Prostate gland (tissue), 2 donors: Measurements from ENCODE around the gene LYRM2. TPM values are rescaled to one million over a fixed set of nuclear protein-coding genes. Genes with fewer than 3 reads are reported as not detected.
"Not testable (repeated sequence)": the region's sequence is repeated elsewhere in the genome, so short reads cannot be mapped to it uniquely, and the experiment has no call there.

Source experiments
- DNase-seq: peaks from one replicate; pipeline ENCODE4 v3.0.0-alpha.2; 2019; ENCODE audit warnings: low spot score
- H3K27ac ChIP-seq, 2 donors: fragments of 200-600 bp; sonication (generic); 2 replicates each; pipeline ENCODE4 v1.5.1; 2017 to 2019
- H3K27me3 ChIP-seq: fragments of 200-600 bp; sonication (generic); replicated peaks from 2 replicates; pipeline ENCODE4 v1.5.1; 2019; ENCODE audit not compliant: insufficient read depth
- H3K36me3 ChIP-seq, 2 donors: fragments of 200-600 bp; sonication (generic); 1 replicate in 1 of 2; 2 replicates in 1 of 2; pipeline versions ENCODE4 v1.5.1 to v1.8.1; 2017 to 2019
- H3K4me1 ChIP-seq: fragments of 200-600 bp; sonication (generic); replicated peaks from 2 replicates; pipeline ENCODE4 v1.5.1; 2019
- H3K4me3 ChIP-seq, 2 donors: fragments of 200-600 bp; sonication (generic); 2 replicates each; pipeline ENCODE4 v1.5.1; 2017 to 2019
- H3K9me3 ChIP-seq: fragments of 200-600 bp; sonication (generic); 2 replicates; pipeline ENCODE4 v1.5.1; 2017
- POLR2A ChIP-seq: fragments of 450-650 bp; IDR thresholded peaks from one replicate; pipeline ENCODE4 v1.6.1; 2016; ENCODE audit warnings: antibody characterized with exemption, mild to moderate bottlenecking
- POLR2AphosphoS5 ChIP-seq: sonication (generic); formaldehyde crosslinking; IDR thresholded peaks from one replicate; pipeline ENCODE4 v1.6.1; 2017; ENCODE audit warnings: antibody characterized with exemption
- WGBS: methylation state at CpG from one replicate; pipeline ENCODE4 v1.1.5; 2018; 5-methylcytosine and 5-hydroxymethylcytosine counted together
- intact Hi-C: fragments of 100-400 bp; cut with DNase I; formaldehyde crosslinking; loops from one replicate; pipeline ENCODE4 v1.14.2; 2022
- total RNA-seq, 2 donors: library from RNA; depleted of rRNA; stranded (reverse); fragments of >200 nt; gene quantifications; one replicate each; pipeline ENCODE4 v1.1.0, GENCODE V29; 2016
- TF ChIP-seq, protein P1 (sequence below), 4 experiments: fragments of 200-600 bp in 2 of 4; fragments of 450-650 bp in 2 of 4; sonication (generic) in 2 of 4; IDR thresholded peaks; 1 replicate in 3 of 4; 2 replicates in 1 of 4; pipeline ENCODE4 v1.5.1; 2016 to 2019; ENCODE audit warnings: antibody characterized with exemption in 4 of 4, mild to moderate bottlenecking in 2 of 4, moderate library complexity in 2 of 4

LYRM2 gene
- total RNA-seq, 2 donors from 2014 or later, result 21.3 to 25.7 TPM

DNA sequence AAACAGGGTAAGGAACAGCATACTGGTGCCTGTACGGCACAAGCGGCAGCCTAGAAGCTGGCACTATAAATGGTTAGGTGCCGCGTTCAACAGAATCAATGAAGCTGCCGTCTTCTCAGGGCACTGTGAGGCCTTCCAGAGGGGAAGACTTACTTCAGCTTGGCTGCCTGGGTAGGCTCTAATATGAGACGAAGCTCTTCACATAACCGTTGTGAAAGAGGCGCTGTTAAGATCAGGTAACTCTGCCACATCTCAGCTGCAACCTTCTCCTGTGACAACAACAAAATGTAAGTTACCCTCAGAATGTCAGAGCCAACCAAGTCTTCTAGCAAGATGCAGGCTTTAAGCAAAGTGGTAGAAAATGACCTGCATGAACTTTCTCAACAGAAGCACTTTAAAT is 12.0 kb upstream of the LYRM2 start:
- no peaks in the 10 kb centered on the region for H3K4me1 ChIP-seq
- intact Hi-C loops, result no loop called here
- TF ChIP-seq, protein P1, sequence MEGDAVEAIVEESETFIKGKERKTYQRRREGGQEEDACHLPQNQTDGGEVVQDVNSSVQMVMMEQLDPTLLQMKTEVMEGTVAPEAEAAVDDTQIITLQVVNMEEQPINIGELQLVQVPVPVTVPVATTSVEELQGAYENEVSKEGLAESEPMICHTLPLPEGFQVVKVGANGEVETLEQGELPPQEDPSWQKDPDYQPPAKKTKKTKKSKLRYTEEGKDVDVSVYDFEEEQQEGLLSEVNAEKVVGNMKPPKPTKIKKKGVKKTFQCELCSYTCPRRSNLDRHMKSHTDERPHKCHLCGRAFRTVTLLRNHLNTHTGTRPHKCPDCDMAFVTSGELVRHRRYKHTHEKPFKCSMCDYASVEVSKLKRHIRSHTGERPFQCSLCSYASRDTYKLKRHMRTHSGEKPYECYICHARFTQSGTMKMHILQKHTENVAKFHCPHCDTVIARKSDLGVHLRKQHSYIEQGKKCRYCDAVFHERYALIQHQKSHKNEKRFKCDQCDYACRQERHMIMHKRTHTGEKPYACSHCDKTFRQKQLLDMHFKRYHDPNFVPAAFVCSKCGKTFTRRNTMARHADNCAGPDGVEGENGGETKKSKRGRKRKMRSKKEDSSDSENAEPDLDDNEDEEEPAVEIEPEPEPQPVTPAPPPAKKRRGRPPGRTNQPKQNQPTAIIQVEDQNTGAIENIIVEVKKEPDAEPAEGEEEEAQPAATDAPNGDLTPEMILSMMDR (IDR thresholded peaks at IDR 0.05), result no peak
- no peak for TF ChIP-seq POLR2A
- no peak for TF ChIP-seq POLR2AphosphoS5
- H3K4me3 ChIP-seq, result no peak overlapping the region
- no peak overlapping the region for H3K27ac ChIP-seq
- DNase-seq, result no peak
- whole genome bisulfite sequencing, result 88% methylated on average over 8 of the region's 8 CpGs
- H3K27me3 ChIP-seq, result no peaks in the 10 kb centered on the region
- peaks cover 0 to 2% of the 10 kb centered on the region in 2 donors for H3K36me3 ChIP-seq
- no peaks in the 10 kb centered on the region for H3K9me3 ChIP-seq

DNA sequence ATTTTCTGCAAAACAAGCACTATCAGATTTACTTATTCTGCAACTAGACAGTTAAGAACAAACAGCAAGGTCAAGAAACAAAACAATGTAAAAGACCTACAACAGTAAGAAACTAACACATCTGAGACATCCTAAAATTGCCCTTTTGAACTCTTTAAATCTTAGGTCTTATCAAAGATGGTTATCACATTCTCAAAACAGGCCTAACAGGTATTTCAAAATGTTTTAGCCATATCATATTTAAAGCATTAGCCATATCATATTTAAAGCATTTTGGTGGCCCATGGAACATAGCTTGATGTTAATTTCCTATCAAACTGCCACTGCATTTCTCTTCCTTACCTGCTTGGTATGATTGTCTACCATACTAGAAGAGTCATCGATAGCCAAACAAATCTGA is 11.1 kb upstream of the LYRM2 start:
- DNase-seq, result no peak
- H3K4me3 ChIP-seq, result no peak overlapping the region
- no peaks in the 10 kb centered on the region for H3K9me3 ChIP-seq
- H3K27ac ChIP-seq, result no peak overlapping the region
- 100% methylated on average over 1 of the region's 1 CpG for WGBS
- H3K36me3 ChIP-seq, result peaks cover 0 to 2% of the 10 kb centered on the region in 2 donors
- no peaks in the 10 kb centered on the region for H3K27me3 ChIP-seq
- no peaks in the 10 kb centered on the region for H3K4me1 ChIP-seq
- TF ChIP-seq POLR2AphosphoS5 (no peak), POLR2A (no peak)
- TF ChIP-seq, protein P1 (IDR thresholded peaks at IDR 0.05), result no peak
- intact Hi-C loops, result no loop called here

DNA sequence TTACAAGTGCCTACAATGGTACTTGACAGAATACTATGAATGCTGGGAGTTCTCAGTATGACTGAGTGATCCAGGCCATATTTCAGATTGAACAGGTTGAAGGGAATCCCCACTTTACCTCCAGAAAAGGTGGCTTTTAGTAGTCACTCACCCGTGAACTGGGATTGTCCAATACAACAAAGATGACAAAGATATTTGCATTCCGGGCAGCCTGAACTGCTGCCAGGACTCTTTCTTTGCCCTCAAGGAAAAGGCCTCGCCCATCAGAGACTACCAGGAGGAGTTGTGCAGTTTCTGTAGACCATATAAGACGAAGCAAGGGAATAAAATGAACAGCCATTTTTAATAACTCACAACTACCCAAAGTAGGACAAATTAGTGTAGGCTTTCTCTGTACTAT is 6.3 kb upstream of the LYRM2 start:
- no peaks in the 10 kb centered on the region for H3K36me3 ChIP-seq
- DNase-seq, result no peak
- TF ChIP-seq, protein P1 (IDR thresholded peaks at IDR 0.05), result no peak
- TF ChIP-seq POLR2AphosphoS5 (no peak), POLR2A (no peak)
- H3K9me3 ChIP-seq, result no peaks in the 10 kb centered on the region
- H3K27me3 ChIP-seq, result no peaks in the 10 kb centered on the region
- no peaks in the 10 kb centered on the region for H3K4me1 ChIP-seq
- H3K4me3 ChIP-seq, result no peak overlapping the region
- WGBS, result 64% methylated on average over 4 of the region's 4 CpGs
- H3K27ac ChIP-seq, result no peak overlapping the region
- intact Hi-C loops, result no loop called here

DNA sequence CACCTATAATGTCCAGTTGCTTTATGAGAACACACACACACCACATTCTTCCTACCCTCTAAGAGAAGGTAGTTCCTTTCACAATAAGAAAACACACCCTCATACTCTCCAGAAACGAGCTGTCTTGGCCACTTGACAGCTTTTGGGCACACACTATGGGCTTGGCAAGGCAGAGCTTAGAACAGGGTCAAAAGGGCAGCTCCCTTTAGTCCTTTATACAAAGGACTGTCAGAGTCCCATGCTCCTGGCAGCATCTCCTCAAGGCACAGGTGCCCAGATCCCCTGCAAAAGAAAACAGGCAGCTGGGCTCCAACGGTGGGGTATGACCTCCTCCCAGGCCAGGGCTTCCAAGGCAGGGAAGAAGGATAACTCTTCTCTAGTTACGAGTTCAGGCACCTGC is 4.9 kb upstream of the LYRM2 start:
- no peak overlapping the region for H3K27ac ChIP-seq
- H3K9me3 ChIP-seq, result no peaks in the 10 kb centered on the region
- DNase-seq, result no peak
- H3K27me3 ChIP-seq, result no peaks in the 10 kb centered on the region
- intact Hi-C loops, result no loop called here
- H3K4me3 ChIP-seq, result no peak overlapping the region
- WGBS, result 46% methylated on average over 3 of the region's 3 CpGs
- H3K4me1 ChIP-seq, result no peaks in the 10 kb centered on the region
- H3K36me3 ChIP-seq, result no peaks in the 10 kb centered on the region
- TF ChIP-seq POLR2AphosphoS5, result no peak

DNA sequence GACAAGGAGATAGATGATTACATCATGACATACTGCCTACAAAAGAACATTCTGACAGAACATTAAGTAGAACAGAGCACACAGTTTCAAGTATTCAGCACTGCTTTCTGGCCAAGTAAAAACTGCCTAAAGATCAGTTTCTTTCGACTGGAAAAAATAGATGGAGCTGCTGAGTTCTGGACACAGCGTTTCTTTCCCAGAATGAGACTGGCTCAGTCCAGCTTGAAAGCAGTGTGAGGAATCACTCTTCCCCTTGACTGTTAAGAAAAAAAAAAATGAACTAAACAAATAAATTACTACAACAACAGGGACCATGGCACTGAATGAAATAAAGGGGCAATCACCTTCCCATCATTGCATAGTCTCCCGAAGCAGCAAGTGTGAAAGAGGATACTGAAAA is 4.4 kb upstream of the LYRM2 start:
- TF ChIP-seq POLR2A, result no peak
- no peak for TF ChIP-seq POLR2AphosphoS5
- TF ChIP-seq, protein P1 (IDR thresholded peaks at IDR 0.05), result no peak
- WGBS, result 61% methylated on average over 3 of the region's 3 CpGs

DNA sequence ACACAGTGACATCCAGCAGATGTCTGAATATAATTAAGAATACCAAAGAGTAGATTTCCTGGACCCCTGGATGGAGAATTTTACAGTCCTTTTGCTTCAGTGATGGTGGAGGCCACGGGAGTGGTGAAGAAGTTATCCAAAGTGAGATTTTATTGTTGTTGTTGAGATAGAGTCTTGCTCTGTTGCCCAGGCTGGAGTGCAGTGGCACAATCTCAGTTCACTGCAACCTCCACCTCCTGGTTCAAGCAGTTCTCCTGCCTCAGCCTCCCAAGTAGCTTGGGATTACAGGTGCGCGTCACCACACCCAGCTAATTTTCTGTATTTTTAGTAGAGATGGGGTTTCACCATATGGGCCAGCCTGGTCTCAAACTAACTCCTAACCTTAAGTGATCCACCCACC is 3.0 kb upstream of the LYRM2 start:
- H3K27me3 ChIP-seq, H3K4me1 ChIP-seq, H3K9me3 ChIP-seq, DNase-seq, H3K36me3 ChIP-seq, H3K27ac ChIP-seq, H3K4me3 ChIP-seq, intact Hi-C loops: not testable (repeated sequence)
- WGBS, result 95% methylated on average over 3 of the region's 3 CpGs

More for the DNA sequence above, 4.4 kb upstream of the LYRM2 start:
- Histone ChIP-seq H3K4me1 (no peaks in the 10 kb centered on the region), H3K27me3 (no peaks in the 10 kb centered on the region), H3K9me3 (no peaks in the 10 kb centered on the region), H3K36me3 (no peaks in the 10 kb centered on the region), H3K27ac (no peak overlapping the region), H3K4me3 (no peak overlapping the region)
- intact Hi-C loops, result no loop called here
- no peak for DNase-seq
